ENCODE data around the gene SLC12A6. TPM values are rescaled to one million over a fixed set of nuclear protein-coding genes. Genes with fewer than 3 reads are reported as not detected.

Gene SLC12A6
- total RNA-seq, 4 donors from 2014 or later = 26.9 to 36.9 (median 32.6) TPM

DNA sequence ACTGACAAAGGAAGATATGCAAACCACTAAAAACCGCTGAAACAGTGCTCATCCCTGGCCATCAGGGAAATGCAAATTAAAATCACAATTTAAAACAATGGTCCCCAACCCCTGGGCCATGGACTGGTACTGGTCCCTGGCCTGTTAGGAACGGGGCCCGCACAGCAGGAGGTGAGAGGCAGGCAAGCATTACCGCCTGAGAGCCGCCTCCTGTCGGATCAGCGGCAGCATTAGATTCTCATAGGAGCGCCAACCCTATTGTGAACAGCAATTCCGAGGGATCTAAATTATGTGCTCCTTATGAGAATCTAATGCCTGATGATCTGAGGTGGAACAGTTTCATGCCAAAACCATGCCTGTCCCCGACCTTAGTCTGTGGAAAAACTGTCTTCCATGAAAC lies 14.4 kb downstream of the SLC12A6 start:
- no peak for TF ChIP-seq POLR2A (IDR thresholded peaks at IDR 0.05)
- TF ChIP-seq EP300 (IDR thresholded peaks at IDR 0.05) = no peak
- TF ChIP-seq CTCF (IDR thresholded peaks at IDR 0.05) = no peak
- no peak overlapping the region for H3K27ac ChIP-seq
- no peaks in the 10 kb centered on the region for H3K9me3 ChIP-seq
- WGBS, 2 donors = 88 to 92% methylated on average over 10 of the region's 10 CpGs
- no peaks in the 10 kb centered on the region for H3K27me3 ChIP-seq
- H3K36me3 ChIP-seq = peaks cover 0 to 5% (median 0%) of the 10 kb centered on the region in 3 donors
- DNase-seq (ENCODE audit: low spot score in 2 of 2) = no peak
- peaks cover 0 to 16% (median 2%) of the 10 kb centered on the region in 4 donors for H3K4me1 ChIP-seq
- no peak overlapping the region for H3K4me3 ChIP-seq

DNA sequence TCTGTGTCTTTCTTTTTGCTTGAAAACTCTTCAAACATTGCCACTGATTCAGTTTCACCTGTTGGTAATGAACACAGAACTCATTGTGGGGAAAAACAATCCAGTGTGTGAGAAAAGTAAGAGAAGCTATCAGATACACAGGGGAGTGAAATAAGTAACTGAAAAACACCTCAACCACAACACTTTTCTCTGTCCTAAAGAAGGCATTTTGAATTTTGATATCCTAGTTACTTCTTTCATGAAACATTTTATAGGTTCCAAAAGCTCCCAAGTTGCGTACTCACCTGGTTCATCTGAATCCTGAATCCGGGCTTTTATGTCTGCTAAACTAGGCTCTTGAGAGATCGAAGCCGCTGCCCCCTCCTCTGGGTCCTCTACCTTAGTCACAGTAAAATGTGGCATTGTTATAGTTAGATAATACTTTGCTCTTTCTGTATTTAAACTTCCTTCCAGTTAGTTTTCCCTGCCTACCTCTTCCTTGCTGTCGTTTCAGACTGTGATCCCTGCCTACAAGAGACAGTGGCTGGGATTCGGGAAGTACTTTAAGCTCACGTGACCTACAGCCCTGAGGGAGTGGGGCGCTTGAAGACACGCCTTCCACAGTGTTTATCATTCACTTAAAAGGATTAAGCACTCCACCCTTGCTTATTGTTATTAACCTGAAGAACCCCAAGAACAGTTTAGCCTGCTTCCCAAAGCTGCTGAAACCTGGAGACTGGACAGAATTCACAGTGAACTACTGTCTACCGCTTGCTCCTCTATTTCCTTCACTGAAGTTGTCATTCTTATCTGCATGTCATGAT lies 19.1 kb downstream of the SLC12A6 start:
- TF ChIP-seq CTCF (IDR thresholded peaks at IDR 0.05) (no peak), POLR2A (IDR thresholded peaks at IDR 0.05) (peak in 1 of 2 donors; percentile 31), EP300 (IDR thresholded peaks at IDR 0.05) (peak in 1 of 2 donors; percentile 62)
- Histone ChIP-seq H3K36me3 (peaks cover 0 to 2% (median 0%) of the 10 kb centered on the region in 3 donors), H3K4me1 (peaks cover 0 to 28% (median 2%) of the 10 kb centered on the region in 4 donors), H3K4me3 (peak overlapping the region; percentile 24 to 52 (median 35)), H3K9me3 (no peaks in the 10 kb centered on the region), H3K27me3 (no peaks in the 10 kb centered on the region), H3K27ac (peak overlapping the region in 3 of 4 donors; percentile 60 to 72 (median 64))
- 16 to 17% methylated on average over 10 of the region's 10 CpGs for WGBS, 2 donors
- DNase-seq (ENCODE audit: low spot score in 2 of 2) = peak in 1 of 2 donors; percentile 64

DNA sequence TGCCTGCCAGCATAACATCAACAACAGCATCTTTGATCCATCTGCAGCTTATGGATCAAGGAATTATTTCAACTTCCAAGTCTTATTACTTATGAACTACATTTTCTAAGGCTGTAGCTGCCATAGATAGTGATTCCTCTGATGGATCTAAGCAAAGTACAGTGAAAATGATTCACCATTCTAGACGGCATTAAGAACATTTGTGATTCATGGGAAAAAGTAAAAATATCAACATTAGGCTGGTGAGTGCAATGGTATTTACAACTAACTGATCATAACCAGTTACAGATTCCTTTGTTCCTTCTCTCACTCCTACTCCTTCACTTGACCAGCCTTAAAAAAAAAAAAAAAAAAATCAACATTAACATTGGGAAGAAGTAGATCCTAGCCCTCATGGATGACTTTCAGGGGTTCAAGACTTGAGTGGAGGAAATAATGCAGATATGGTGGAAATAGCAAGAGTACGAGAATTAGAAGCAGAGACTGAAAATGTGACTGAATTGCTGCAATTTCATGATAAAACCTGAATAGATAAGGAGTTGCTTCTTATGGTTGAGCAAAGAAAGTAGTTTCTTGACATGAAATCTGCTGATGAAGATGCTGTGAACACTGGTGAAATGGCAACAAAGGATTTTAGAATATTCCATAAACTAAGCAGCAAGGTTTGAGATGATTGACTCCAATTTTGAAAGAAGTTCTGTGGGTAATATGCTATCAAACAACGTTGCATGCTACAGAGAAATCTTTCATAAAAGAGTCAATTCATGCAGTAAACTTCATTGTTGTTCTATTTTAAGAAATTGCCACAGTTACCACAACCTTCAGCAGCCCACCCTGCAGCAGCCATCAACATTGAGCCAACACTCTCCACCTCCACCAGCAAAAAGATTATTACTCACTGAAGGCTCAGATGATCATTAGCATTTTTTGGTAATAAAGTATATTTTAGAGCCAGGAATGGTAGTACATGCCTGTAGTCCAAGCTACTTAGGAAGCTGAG lies 22.8 kb downstream of the SLC12A6 start:
- DNase-seq (ENCODE audit: low spot score in 2 of 2) = no peak
- no peaks in the 10 kb centered on the region for H3K9me3 ChIP-seq
- no peak overlapping the region for H3K27ac ChIP-seq
- TF ChIP-seq EP300 (IDR thresholded peaks at IDR 0.05) (no peak), POLR2A (IDR thresholded peaks at IDR 0.05) (no peak), CTCF (IDR thresholded peaks at IDR 0.05) (no peak)
- H3K27me3 ChIP-seq = no peaks in the 10 kb centered on the region
- 65 to 68% methylated on average over 3 of the region's 3 CpGs for WGBS, 2 donors
- H3K4me1 ChIP-seq = peaks cover 0 to 28% (median 2%) of the 10 kb centered on the region in 4 donors
- no peaks in the 10 kb centered on the region for H3K36me3 ChIP-seq
- no peak overlapping the region for H3K4me3 ChIP-seq

DNA sequence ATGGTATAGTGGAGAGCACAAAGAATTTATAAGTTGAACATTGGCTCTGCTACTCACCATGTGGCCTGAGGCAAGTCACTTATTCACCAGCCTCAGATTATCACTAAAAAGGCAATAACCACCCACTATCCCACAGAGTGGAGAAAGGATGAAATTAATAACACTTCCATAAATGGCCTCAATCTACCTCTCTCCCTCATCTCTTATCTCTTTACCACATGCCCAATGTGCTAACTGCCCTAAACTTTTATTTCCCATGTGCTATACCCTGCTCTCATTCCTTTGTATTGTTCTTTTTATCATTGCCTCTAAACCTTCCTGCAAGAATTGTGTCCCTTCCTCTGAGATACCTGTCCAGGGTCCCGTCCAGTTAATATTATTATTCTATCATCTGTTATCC lies 26.0 kb downstream of the SLC12A6 start:
- DNase-seq (ENCODE audit: low spot score in 2 of 2) = no peak
- TF ChIP-seq POLR2A (IDR thresholded peaks at IDR 0.05) (no peak), CTCF (IDR thresholded peaks at IDR 0.05) (no peak), EP300 (IDR thresholded peaks at IDR 0.05) (no peak)
- 79 to 87% methylated on average over 1 of the region's 1 CpG for WGBS, 2 donors

More for the DNA sequence above, 26.0 kb downstream of the SLC12A6 start:
- H3K4me1 ChIP-seq = no peaks in the 10 kb centered on the region
- no peaks in the 10 kb centered on the region for H3K9me3 ChIP-seq
- H3K4me3 ChIP-seq = no peak overlapping the region
- H3K27me3 ChIP-seq = no peaks in the 10 kb centered on the region
- peaks cover 0 to 5% (median 0%) of the 10 kb centered on the region in 3 donors for H3K36me3 ChIP-seq
- no peak overlapping the region for H3K27ac ChIP-seq

Measured in tibial nerve (tissue), 4 donors.